GM18507 (cell line): ENCODE measurements around the gene AMZ1.
"Not testable (repeated sequence)": the region's sequence is repeated elsewhere in the genome, so short reads cannot be mapped to it uniquely, and the experiment has no call there.

ENCODE experiments used
- DNase-seq: peaks from one replicate; pipeline ENCODE4 v3.0.0; 2011; ENCODE audit warnings: low read depth; ENCODE audit not compliant: insufficient read length; ENCODE audit errors: extremely low spot score
- FAIRE-seq: peaks from 2 replicates; lab custom pipeline; 2011; peaks lifted over from hg19 to GRCh38; lab: Jason Lieb, UNC

AMZ1 gene

GRCh38 chr7:2723138-2723850, 35.3 kb downstream of the AMZ1 start:
- FAIRE-seq: no peak
- no peak for DNase-seq

- FAIRE-seq, DNase-seq: not testable (repeated sequence)
These were observed 36.0 kb downstream of the AMZ1 start for GRCh38 chr7:2724036-2724435.

DNA sequence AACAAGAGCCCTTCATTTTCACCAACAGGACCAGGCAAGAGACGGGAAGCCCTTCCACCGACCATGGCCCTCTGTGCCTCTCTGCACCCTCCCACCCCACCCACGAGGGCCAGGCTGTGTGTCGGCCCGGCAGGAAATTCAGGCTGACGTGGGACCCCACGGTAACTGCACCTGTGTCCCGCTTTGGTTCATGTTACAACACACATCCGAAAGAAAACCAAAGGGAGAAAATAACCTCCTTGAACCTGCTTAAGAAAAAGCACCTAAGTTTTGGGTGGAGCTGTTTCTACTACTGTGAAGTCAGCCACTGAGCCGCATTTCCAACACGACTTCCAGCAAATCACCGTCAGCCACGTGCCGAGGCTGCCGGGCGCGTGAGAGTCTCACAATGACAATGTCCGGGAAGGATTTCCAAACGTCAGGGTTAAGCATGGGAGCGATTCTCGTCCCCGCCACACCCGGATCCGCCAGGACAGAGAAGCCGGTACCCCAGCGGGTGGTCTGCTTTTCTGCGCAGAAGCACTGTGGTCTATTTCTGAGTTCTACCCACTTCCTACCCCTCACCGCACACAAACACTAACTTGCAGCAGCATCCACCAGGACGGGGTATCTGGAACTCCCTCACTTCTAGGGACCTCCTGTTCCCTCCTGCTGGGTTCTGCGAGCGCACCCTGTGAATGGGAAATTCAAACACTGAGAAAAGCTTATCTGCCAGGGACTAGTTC, 36.6 kb downstream of the AMZ1 start:
- FAIRE-seq (no peak), DNase-seq (no peak)

GRCh38 chr7:2725178-2726105, 37.4 kb downstream of the AMZ1 start:
- FAIRE-seq (no peak), DNase-seq (no peak)

- DNase-seq: no peak
- no peak for FAIRE-seq
These were observed 38.5 kb downstream of the AMZ1 start for GRCh38 chr7:2726316-2727018.

GRCh38 chr7:2727206-2727605, 39.2 kb downstream of the AMZ1 start:
- FAIRE-seq, DNase-seq: not testable (repeated sequence)

DNA sequence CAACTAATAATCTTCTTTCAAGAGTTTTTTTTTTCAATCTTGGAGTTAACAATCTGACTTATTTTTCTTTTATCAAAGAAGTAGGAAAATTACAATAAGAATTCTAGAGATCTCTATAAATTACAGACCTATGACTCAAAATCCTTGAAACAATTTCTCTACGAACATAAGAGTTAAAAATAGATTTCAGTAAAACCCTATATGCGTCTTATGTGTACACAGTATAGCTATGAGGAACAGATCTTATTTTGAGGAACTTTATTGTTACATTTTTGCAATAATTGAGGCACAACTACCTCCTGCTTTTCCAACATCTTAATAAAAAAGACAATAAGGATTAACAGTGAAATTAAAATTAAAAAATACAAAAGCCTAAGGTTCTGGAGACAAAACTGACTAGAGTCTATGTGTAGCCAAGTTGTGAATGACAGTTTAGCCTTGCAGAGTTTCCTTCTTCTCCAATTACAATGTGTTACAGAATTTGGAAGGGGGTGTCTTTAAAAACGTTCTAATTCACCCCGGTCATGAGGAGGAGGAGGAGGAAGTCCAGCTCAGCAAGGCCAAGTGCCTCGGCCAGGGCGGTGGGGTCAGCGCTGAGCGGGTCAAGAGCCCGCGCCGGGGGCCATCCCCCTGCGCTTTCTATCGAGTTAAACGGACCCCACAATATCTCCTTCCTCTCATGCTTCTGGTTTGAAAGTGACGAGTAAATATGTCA, 40.5 kb downstream of the AMZ1 start:
- no peak for FAIRE-seq
- no peak for DNase-seq

GRCh38 chr7:2729031-2729892, 41.3 kb downstream of the AMZ1 start:
- no peak for DNase-seq

DNA sequence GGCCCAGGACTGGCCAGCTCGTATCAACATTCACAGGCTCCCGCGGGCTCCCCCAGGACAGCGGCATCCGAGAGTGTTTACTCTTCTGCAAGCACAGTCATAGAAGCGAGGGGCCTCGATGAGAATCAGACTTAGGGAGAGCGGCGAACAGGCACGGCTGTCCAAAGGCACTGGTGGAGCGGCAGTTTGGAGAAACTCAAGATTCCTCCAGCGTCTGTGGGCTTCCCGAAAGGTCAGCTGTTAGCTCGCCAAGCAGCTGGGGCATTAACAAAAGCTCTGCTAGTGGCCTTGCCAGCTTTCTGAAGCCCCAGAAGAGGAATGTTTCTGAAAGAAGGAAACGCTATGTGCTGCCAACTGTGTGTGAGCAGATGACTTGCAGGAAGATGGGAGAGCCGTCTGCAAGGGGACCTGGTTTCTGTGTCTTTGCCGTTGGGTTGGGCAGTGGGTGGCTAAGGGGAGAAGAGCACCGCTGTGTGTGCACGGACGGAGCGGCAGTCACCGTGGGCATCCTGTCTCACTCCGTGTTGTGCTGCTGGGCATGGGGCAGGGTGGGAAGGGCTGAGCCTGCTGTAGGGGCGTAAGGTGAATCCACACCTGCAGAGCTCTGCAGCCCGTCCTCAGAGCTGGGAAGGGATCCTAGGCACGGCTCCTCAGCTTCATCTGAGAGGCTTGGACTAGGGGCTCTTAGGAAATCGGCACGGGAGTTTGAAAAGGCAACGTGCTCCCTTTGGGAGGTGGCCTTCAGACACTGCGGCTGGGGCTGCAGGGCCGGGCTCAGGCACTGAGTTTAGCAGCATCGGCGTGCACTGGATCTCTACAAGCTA, 42.1 kb downstream of the AMZ1 start:
- FAIRE-seq (no peak), DNase-seq (no peak)

More at GRCh38 chr7:2729031-2729892, 41.3 kb downstream of the AMZ1 start:
- FAIRE-seq: no peak

DNA sequence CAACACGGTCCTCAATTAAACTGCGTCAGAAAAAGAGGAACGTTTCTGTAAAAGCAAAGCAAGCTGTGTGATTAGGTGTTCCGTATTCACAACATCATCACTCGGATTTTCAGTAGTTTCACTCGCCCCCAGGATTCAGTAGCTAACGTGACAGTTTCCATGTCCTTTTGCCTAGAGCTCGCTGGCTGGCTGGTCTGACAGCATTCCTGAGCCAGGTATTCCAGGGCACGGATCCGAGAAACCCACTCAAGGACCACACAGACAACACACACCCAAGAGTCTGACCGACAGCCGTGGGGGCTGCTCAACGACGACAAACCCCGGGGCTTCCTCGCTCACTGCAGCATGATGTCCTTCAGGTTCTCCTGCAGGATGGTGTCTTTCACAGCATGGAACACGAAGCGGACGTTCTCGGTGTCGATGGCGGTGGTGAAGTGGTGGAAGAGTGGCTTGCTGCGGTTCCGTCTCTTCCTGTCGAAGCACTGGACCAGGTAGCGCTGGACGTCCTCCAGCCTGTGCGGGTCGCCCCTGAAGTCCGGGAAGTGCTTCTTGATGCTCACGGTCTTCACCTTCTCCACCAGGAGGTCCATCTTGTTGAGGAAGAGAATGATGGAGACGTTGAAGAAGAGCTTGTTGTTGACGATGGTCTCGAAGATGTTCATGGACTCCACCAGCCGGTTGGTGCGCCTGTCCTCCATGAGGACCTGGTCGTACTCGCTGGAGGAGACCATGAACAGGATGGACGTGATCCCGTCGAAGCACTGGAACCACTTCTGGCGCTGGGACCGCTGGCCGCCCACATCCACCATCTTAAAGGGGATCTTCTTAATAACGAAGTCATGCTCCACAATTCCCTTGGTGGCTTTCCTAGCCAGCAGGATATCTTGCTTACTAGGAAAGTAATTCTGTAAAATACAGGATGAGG, 43.1 kb downstream of the AMZ1 start:
- DNase-seq (no peak), FAIRE-seq (no peak)

GRCh38 chr7:2732388-2732787, 44.4 kb downstream of the AMZ1 start:
- FAIRE-seq (no peak), DNase-seq (no peak)

DNA sequence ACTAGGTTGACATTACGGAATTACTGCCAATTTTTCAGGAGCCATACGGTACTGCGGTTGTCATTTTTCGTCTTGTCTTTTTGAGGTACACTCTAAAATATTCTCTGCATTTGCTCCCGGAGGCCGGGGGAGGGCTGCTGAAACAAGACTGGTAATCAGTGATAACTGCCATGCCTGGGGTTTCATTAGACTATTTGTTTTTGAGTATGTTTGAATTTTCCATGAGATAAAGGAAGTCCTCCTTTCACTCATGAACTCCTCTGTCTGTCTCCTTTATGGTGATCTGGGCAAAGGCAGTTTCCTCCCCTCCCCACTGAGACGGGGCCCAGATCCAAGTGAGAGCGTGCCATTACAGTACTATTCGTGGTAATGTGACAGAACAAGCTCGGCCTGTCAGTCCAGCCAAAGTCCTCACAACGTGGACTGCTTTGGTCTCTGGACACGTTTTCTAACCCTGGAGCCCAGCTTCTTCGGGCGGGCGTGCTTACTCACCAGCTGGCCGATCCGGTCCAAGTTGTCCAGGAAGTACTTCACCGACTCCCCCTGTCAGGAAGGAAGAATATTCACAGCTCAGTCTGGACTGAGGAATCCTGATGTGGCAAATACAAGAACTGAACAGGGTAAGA, 45.1 kb downstream of the AMZ1 start:
- FAIRE-seq (no peak), DNase-seq (no peak)

GRCh38 chr7:2734084-2734686, 46.2 kb downstream of the AMZ1 start:
- no peak for DNase-seq
- FAIRE-seq: no peak

- FAIRE-seq (no peak), DNase-seq (no peak)
These were observed 47.0 kb downstream of the AMZ1 start for GRCh38 chr7:2734751-2735571.

DNA sequence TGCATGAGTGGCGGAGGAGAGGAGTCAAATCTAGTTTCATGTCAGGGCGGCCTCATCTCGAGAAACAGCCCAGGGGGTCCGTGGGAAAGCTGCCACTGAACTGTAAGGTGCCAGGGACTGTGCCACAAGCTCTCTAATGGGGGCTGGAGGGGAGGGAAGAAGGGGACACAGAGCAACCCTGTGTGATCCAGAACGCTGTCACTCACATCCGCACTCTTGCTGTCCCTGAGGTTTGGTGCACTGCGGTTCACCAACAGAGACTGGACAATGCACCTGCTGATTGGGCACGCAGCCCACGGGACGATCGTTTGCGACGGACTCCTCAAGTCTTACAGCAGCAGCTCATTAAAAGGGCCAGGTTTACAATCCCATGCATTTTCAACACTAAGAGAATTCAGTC, 47.7 kb downstream of the AMZ1 start:
- FAIRE-seq (no peak), DNase-seq (no peak)
